HG03103 (cell line): Measurements from ENCODE around the gene HMGCR.

Experiments used
- ATAC-seq: cut with Tn5 transposase; IDR thresholded peaks from one replicate; pipeline ENCODE4 v1.9.1; 2021; ENCODE audit warnings: low read depth; ENCODE audit not compliant: unreplicated experiment

Gene HMGCR

GRCh38 chr5:75380099-75380498 is 43.1 kb downstream of the HMGCR start:
- no peak for ATAC-seq

GRCh38 chr5:75381456-75381855 is 44.4 kb downstream of the HMGCR start:
- no peak for ATAC-seq

- no peak for ATAC-seq
These were observed 47.2 kb downstream of the HMGCR start for GRCh38 chr5:75384218-75384617.

- ATAC-seq = no peak
These were observed 50.8 kb downstream of the HMGCR start for GRCh38 chr5:75387806-75388205.

- no peak for ATAC-seq
These were observed 52.4 kb downstream of the HMGCR start for GRCh38 chr5:75389430-75389829.

GRCh38 chr5:75395277-75395676 is 58.3 kb downstream of the HMGCR start:
- ATAC-seq = no peak

- ATAC-seq = no peak
These were observed 68.3 kb downstream of the HMGCR start for GRCh38 chr5:75405296-75405695.
